Head of caudate nucleus (tissue), 42 donors: ENCODE results near the gene THSD7B.

ENCODE experiments used
- DNase-seq, 42 donors: peaks; one replicate each; pipeline versions ENCODE4 v3.0.0 to v3.0.0-alpha.2; 2020 to 2021; ENCODE audit warnings: mixed read lengths in 7 of 42
- intact Hi-C: fragments of 100-400 bp; cut with DNase I; formaldehyde crosslinking; loops from one replicate; pipeline ENCODE4 v1.15.0; 2022

The THSD7B gene

DNA sequence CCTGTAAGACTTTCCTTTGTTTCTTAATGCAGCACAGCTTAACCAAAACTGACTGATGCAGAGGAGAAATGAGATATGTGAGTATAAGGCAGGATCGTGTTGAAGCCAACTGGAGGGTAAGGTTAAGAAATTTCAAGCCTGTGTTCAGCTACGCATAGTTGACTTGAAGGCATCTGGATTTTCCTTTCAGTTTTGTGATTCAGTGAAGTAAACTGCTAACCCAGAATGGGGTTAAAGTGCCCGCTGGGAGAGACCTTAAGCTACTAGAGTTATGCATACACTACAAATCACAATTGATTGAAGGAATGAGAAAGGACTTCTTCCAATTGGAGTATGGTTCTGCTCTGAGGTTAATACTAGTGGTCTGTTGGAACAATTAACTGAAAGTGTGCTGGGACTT lies 22.6 kb downstream of the THSD7B start:
- intact Hi-C loops, result no loop called here
- DNase-seq, result no peak

DNA sequence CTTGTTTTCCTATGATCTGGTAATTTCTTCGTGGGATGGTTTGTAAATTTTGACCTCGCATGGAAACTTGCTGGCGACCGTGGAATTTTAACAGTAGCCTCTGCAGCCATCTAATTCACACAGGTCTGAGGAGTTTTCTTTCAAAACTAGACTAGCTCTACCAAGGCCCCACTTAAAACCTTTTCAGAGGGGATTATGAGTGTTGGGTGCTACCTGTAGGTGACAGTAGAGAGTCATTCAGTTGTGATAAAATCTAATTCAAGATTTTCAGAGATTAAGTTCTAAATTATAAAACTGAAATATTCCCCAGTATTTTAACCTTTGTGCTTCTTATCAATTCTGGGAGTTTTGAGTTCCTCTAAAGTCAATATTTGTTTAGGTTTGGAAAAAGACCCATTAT lies 31.0 kb downstream of the THSD7B start:
- intact Hi-C loops, result no loop called here
- DNase-seq, result no peak

- DNase-seq, result no peak
- intact Hi-C loops, result no loop called here
Observed at GRCh38 chr2:136798766-136799165, 33.4 kb downstream of the THSD7B start.

DNA sequence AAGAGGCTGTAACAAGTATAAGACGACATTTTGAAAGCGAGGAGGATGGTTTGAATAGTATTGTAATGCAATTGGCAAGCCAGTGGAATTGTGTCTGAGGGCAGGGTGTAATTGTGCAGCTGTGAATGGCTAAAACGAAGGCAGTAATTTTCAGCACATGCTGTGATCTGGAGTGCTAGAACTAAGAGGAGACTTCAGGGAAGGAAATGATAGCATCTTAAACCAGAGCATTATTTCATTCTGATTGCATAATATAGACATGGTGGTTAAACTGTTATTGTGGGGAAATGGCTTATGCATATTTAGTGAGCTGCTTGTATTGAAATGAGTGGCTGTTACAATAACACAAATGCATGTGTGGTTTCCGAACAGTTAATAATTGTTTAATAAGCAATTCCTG lies 36.3 kb downstream of the THSD7B start:
- intact Hi-C loops, result no loop called here

GRCh38 chr2:136809998-136810397 lies 44.7 kb downstream of the THSD7B start:
- no peak for DNase-seq

More for the DNA sequence above, 36.3 kb downstream of the THSD7B start:
- DNase-seq, result no peak

GRCh38 chr2:136818839-136819238 lies 53.5 kb downstream of the THSD7B start:
- intact Hi-C loops, result no loop called here
- DNase-seq, result no peak

More at GRCh38 chr2:136809998-136810397, 44.7 kb downstream of the THSD7B start:
- intact Hi-C loops, result no loop called here

- DNase-seq, result no peak
- intact Hi-C loops, result no loop called here
Observed at GRCh38 chr2:136823291-136823690, 57.9 kb downstream of the THSD7B start.

DNA sequence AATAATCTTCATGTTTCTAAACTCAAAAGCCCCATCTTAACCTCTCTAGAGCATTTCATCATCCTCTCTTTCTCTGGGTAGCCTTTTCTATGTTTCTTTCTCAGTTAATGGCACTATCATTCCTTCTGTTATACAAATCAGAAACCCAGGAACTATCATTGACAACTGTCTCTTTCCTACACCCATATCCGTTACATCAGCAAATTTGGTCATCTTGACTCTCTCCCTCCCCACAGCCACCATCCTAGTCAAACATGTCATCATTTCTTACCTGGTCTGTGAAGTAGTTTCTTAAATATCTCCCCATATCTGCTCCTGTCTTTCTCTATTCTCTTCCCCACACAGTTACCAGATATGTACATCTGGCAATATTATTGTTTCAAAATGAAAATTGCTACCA lies 62.8 kb downstream of the THSD7B start:
- no peak for DNase-seq

GRCh38 chr2:136828774-136829173 lies 63.4 kb downstream of the THSD7B start:
- no peak for DNase-seq

More for the DNA sequence above, 62.8 kb downstream of the THSD7B start:
- intact Hi-C loops, result no loop called here

GRCh38 chr2:136844546-136844945 lies 79.2 kb downstream of the THSD7B start:
- no peak for DNase-seq
- intact Hi-C loops, result no loop called here

More at GRCh38 chr2:136828774-136829173, 63.4 kb downstream of the THSD7B start:
- intact Hi-C loops, result no loop called here

- intact Hi-C loops, result no loop called here
- DNase-seq, result no peak
Observed at GRCh38 chr2:136858656-136859055, 93.3 kb downstream of the THSD7B start.

DNA sequence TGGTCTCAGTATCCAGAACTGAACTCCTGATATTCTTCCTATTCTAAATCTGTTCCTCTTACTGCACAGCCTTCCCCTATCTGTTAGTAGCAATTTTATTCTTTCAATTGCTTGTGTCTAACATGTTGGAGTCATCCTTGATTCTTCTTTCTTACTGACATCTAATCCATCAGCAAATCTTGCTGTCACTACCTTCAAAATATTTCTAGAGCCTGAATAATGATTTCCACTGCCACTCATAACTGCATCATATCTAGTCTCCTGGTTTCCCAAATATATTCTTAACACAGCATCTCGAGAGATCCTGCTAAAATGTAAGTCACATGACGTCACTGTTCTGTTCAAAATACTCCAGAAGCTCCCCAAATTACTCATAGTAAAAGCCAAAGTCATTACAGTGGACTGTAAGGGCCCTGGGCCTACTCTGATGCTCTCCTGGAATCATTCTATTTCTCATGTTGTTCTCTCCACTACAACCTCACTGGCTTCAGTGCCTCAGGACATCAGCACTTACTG lies 95.2 kb downstream of the THSD7B start:
- intact Hi-C loops, result no loop called here
- no peak for DNase-seq

DNA sequence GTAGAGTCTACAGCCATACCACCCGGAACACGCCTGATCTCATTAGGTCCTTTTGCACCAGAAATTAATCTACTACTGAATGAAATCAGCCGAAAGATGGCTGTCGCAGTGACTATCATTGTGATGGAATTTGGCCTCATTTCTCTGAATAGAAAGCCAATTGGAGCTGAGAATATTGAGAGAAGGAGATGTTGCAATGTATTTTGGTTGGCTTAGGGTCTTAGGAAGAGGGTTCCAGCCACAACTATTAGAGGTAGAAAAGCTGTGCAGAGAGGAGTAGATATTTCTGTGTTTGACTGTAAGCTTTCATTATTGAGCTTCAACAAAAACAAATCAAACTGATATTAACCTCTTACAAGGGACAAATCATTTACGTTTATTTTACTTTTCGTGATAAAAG lies 98.1 kb downstream of the THSD7B start:
- intact Hi-C loops, result no loop called here
- DNase-seq, result no peak

DNA sequence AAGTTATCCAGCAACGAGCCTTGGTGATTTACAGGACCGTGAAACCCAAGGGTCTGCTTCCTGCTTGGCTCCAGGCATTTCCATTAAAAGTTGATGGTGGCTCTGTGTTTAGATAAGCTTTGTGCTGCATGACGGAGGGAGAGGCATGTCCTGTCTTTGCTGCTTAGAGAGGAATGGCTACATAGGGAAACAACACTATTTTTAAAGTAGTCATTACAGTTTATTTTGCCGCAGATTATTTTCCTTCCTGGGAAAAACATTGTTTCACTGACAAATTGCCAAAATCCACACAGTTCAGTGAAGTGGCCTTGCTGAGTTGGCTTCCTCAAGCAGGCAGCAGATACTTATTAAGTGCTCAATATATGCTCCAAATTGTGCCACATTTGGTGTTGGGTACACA lies 98.5 kb downstream of the THSD7B start:
- no peak for DNase-seq
- intact Hi-C loops, result no loop called here

DNA sequence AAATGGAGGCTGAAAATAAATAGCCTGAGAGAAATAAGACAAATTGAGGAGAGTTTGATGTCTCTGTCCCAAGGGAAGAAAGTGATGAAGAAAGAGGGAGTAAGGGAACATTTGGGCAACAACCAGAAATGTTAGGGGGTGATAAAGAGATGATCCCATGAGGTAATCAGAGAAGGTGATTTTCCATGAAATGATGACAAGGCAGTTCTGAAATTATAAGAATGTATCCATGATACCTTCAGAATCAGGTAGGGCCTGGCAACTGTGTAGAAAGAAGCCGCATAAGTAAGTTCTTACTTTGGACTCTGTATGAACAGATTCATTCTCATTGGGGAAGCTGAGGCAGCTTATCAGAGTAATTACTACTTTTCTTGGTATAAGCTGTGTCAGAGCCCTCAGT lies 106.1 kb downstream of the THSD7B start:
- DNase-seq, result no peak
- intact Hi-C loops, result no loop called here

GRCh38 chr2:136874258-136874657 lies 108.9 kb downstream of the THSD7B start:
- intact Hi-C loops, result no loop called here
- no peak for DNase-seq

DNA sequence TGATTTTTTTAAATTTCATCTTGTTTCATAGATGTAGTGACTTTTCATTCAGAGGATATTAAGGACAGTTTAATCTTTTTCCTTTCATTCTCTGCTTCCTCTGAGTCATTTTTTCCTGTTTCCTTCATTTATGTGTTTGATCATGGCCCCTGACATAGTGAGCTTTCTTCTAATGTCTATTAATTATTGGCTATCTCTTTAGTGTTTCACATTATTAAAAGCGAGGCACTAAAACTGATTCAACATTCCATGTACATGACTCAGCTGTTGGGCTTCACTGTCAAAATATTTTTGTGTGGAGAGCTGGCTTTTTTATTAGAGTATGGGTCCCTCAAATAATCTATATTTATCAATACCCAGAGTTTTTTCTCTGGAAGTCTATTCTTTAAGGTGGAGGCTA lies 125.8 kb downstream of the THSD7B start:
- no peak for DNase-seq
- intact Hi-C loops, result no loop called here

DNA sequence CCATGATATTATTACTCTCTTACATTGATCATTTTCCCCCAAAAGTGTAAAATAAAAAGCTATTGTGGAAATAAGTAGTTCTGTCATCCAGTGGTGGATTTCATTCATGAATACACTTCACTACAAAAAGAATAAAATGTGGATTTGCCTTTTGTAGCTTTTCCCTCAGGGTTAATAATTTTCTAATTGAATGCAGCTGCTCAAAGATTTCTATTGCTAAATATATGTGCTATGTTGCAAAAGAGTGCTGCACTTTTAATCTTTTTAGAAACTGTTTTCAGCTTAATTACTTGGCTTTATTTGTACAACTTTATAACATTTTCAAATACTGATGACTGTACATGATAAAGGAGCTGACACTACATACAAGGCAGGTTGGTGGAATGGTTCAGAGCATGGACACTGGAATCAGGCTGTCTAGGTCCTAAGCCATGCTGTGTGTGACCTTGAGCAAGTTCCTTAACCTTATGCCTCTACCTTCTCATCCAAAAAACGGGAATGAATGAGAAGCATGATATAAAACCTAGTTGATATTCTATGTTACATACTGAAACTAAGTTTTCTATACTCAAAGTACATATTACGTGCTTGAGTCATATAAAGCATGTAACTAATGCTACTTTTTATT lies 128.8 kb downstream of the THSD7B start:
- no peak for DNase-seq
- intact Hi-C loops, result no loop called here

- intact Hi-C loops, result no loop called here
- no peak for DNase-seq
Observed at GRCh38 chr2:136901732-136902131, 136.4 kb downstream of the THSD7B start.

DNA sequence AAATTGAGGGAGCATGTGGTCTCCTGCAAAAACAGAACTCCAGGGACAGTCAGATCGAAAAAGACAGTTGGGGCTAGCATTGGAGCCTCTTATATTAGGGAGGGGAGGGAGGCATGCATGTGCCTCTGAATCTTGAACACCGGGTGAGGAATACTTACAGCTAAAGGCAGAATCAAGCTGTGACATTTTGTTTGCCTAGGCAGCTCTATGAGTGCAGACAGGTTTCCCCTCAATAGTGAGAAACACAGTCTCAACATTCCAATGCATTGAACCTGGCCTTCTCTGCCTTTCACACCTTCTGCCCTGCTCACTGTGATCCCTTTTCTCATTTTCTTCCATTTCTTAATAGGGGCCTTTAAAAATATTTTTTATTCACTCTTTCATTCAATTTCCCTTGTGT lies 140.4 kb downstream of the THSD7B start:
- no peak for DNase-seq
- intact Hi-C loops, result no loop called here

- intact Hi-C loops, result no loop called here
- DNase-seq, result no peak
Observed at GRCh38 chr2:136909777-136910176, 144.4 kb downstream of the THSD7B start.

GRCh38 chr2:136916131-136916530 lies 150.8 kb downstream of the THSD7B start:
- DNase-seq, result no peak
- intact Hi-C loops, result no loop called here
